Measurements from ENCODE around the gene REXO5.
A peak's percentile ranks its signal among the peaks of the same experiment; 100 is the strongest.

The REXO5 gene

DNA sequence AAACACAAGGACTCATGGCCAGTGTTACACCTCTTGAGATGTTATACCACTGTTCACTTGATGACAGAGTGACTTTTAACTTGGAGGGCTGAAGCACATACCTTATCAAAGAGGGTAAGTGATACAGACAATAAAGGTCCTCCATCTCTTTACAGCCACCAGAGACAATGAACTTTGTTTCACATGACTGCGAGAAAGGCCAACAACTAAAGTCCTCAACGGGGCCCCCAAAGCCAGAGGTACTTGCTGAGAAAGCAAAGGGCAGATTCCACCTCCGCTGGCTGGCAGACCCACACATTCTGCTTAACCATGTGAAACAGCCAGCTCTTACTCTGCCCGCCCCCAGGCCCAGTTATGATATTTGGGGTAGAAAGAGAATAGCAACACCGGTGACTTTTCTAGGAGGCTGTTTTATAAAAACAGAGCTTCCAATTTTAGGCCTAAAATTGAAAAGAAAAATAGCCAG is 72.4 kb downstream of the REXO5 start:
- DNase-seq: no peak

- DNase-seq: peak in 1 of 5 donors; percentile 65
Measured at GRCh38 chr16:20879175-20880040, 73.1 kb downstream of the REXO5 start.

DNA sequence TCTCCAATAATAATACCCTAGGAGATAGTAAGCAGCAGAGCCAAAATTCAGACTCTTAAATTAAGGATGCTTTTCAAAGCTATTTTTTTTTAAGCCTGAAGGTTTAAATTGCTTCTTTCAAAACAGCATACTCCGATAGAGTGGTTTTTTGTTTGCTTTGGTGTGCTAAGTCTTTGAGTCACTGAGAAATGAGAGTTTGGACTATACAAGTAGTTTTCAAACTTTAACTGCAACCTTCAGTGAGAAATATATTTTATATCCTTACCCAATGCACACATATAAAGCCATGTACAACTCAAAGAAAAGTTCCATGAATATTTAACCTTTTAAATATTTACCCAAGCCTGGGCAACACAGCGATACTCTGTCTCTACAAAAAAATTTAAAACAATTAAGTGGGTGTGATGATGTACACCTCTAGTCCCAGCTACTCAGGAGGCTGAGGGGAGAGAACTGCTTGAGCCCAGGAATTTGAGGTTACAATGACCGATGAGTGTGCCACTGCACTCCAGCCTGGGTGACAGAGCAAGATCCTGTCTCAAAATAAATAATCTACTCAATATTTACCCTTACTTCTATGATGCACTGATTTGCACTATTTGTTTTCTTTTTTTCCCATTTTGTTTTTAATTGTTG is 74.7 kb downstream of the REXO5 start:
- DNase-seq: no peak

GRCh38 chr16:20881503-20881878 is 75.2 kb downstream of the REXO5 start:
- no peak for DNase-seq

DNA sequence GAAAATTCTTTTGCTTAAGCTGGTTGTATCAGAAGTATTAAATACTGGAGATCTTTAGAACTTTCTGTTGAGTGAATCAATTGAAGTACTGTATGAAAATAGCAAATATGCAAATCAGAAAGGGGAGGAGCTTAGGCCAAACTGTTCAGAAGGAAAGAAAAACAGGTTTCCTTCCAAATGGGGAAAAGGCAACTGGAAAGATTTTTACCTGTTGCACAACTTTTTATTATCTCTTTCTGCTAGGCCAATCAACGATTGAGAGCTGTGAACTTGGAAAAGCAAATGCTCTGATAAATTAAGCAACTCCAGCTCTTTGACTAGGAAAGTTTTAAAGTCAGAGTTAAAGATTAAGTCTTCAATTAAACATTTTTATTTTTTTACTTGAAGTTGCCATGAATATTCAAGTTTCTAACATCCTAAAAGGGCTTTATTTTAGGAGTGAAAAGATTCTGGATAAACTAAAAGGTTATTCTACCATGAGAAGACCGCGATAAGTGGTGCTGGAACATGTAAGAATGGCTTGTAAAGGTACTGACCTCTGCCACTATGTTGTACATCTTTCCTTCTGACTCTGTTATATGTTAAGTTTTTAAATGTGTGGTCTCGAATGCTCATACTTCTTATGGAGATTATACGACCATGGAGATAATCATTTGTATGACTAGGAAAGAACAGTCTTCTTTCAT is 77.4 kb downstream of the REXO5 start:
- no peak for DNase-seq

GRCh38 chr16:20884240-20884556 is 77.9 kb downstream of the REXO5 start:
- peak in 1 of 5 donors; percentile 18 for DNase-seq

GRCh38 chr16:20886320-20886719 is 80.0 kb downstream of the REXO5 start:
- DNase-seq: no peak

GRCh38 chr16:20887207-20887606 is 80.9 kb downstream of the REXO5 start:
- no peak for DNase-seq

- no peak for DNase-seq
Measured at GRCh38 chr16:20889625-20890275, 83.4 kb downstream of the REXO5 start.

DNA sequence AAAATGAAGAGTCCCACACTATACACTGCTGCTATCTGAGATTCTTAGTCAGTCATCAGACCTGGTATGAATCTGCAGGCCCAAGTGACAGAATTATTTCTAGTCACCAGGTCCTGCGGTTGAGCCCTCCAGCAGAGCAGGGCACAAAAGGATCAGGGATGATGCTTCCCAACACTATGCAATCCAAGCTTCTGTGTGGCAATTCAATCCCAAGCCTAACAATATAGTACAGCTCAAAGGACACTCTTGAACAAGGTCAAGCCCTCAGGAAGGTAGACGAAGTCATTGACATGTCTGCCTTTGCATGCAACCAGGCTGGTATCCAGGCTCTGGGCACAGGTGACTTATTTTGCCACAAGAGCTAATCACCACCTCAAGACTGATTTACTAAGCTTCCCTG is 88.1 kb downstream of the REXO5 start:
- no peak for DNase-seq

GRCh38 chr16:20897253-20897897 is 91.0 kb downstream of the REXO5 start:
- DNase-seq: no peak

- no peak for DNase-seq
Measured at GRCh38 chr16:20897922-20898321, 91.6 kb downstream of the REXO5 start.

DNA sequence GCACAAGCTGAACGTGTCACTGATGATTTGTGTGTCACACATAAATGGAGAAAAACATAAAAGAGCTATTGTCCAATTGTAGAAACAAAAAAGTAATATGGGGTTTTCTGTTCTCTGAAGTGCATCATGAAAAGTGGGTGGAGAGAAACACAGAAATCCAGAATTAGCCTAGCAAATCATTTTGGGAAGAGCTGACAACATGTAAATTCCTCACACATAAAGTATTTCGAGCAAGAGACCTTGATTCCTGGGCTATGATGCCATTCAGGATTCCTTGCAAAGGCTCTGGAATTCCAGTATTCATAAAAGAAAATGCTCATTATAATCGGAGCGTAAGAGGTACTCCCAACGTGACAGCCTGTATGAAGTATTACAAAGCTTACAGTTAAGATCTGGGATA is 92.7 kb downstream of the REXO5 start:
- DNase-seq: no peak

Measured in T-helper 1 cell (primary cell).